ENCODE measurements around the gene DHRS3. TPM values are rescaled to one million over a fixed set of nuclear protein-coding genes. Genes with fewer than 3 reads are reported as not detected.

Gene DHRS3
- total and polyA plus RNA-seq, 10 of the 15 experiments (the other 5 are each of a cell fraction or from before 2014, with no cell fraction given), result 0.23 to 29.7 (median 1.2) TPM

- no peaks in the 10 kb centered on the region for H3K4me1 ChIP-seq (ENCODE audit: control insufficient read depth, insufficient read depth, low read length)
- TF ChIP-seq FOXK2 (IDR thresholded peaks at IDR 0.05) (no peak), JUNB (IDR thresholded peaks at IDR 0.05) (no peak), EED (IDR thresholded peaks at IDR 0.05; ENCODE audit: low read depth) (no peak), BRCA1 (IDR thresholded peaks at IDR 0.05; ENCODE audit: low read depth, low read length) (no peak), MYC (IDR thresholded peaks at IDR 0.05; ENCODE audit: insufficient read depth, insufficient read length, insufficient replicate concordance, low read length, severe bottlenecking) (no peak), SPI1 (IDR thresholded peaks at IDR 0.05; ENCODE audit: borderline replicate concordance, insufficient read depth, low read depth, low read length) (no peak), HCFC1 (IDR thresholded peaks at IDR 0.05; ENCODE audit: low read length) (no peak), POU2F2 (IDR thresholded peaks at IDR 0.05; ENCODE audit: borderline replicate concordance, low read depth, low read length) (no peak), CHD2 (IDR thresholded peaks at IDR 0.05; ENCODE audit: borderline replicate concordance, low read depth, low read length) (no peak), NR2C1 (IDR thresholded peaks at IDR 0.05) (no peak), TBL1XR1 (IDR thresholded peaks at IDR 0.05; ENCODE audit: low read depth, low read length) (no peak), MXI1 (IDR thresholded peaks at IDR 0.05; ENCODE audit: low read depth, low read length) (no peak), CREB1 (IDR thresholded peaks at IDR 0.05; ENCODE audit: low read depth) (no peak), SP1 (IDR thresholded peaks at IDR 0.05; ENCODE audit: low read depth, low read length) (no peak), SIX5 (IDR thresholded peaks at IDR 0.05; ENCODE audit: low read depth, low read length, severe bottlenecking) (no peak), ZZZ3 (IDR thresholded peaks at IDR 0.05; ENCODE audit: control insufficient read depth, insufficient read length, low read depth) (no peak), MAX (IDR thresholded peaks at IDR 0.05; ENCODE audit: low read depth, low read length) (no peak), CHD4 (IDR thresholded peaks at IDR 0.05) (no peak)
- no peak overlapping the region for H3K4me3 ChIP-seq
- DNase-seq (ENCODE audit: low read depth, low spot score) (no peak), FAIRE-seq (no peak), ATAC-seq (no peak)
- H3K9me3 ChIP-seq (replicated peaks; ENCODE audit: control insufficient read depth, insufficient read depth, low read length), result peaks cover 8% of the 10 kb centered on the region; the same call in 2 of the 3 replicates
- SMC1A ChIA-PET (ENCODE audit: uncharacterized antibody, unreplicated experiment), result no interaction called here
- in situ Hi-C loops (cut with MboI), result no loop called here
- no peak overlapping the region for H3K27ac ChIP-seq (ENCODE audit: control insufficient read depth, insufficient read depth)
- CTCF ChIA-PET, result no interaction called here
- intact Hi-C loops (cut with micrococcal nuclease; ENCODE audit: unreplicated experiment), result no loop called here
- no peaks in the 10 kb centered on the region for H3K36me3 ChIP-seq (ENCODE audit: control insufficient read depth in 2 of 2, insufficient read depth in 2 of 2, low read length in 1 of 2)
- WGBS (ENCODE audit: insufficient coverage, insufficient replicate concordance, low lambda C conversion rate, missing lambda C conversion rate), result 42% methylated on average over 8 of the region's 8 CpGs
- no peak overlapping the region for H2AFZ ChIP-seq (ENCODE audit: control insufficient read depth, low read depth, low read length)
- H4K20me1 ChIP-seq (ENCODE audit: control insufficient read depth, insufficient read depth), result no peaks in the 10 kb centered on the region
- H3K4me2 ChIP-seq (ENCODE audit: control insufficient read depth, insufficient read depth), result no peak overlapping the region
- RAD21 ChIA-PET (ENCODE audit: unreplicated experiment), result no interaction called here
- no peak overlapping the region for H3K9ac ChIP-seq (ENCODE audit: control insufficient read depth, insufficient read depth, low read length)
- POLR2A ChIA-PET, result no interaction called here
- BruUV-seq (replicated peaks), result no TSS peak
- H3K79me2 ChIP-seq (ENCODE audit: control insufficient read depth, insufficient read depth, low read length), result no peaks in the 10 kb centered on the region
- no peaks in the 10 kb centered on the region for H3K27me3 ChIP-seq (replicated peaks in 1 of 2; ENCODE audit: control insufficient read depth in 2 of 2, insufficient read depth in 2 of 2, low read length in 1 of 2)
These were observed 19.7 kb upstream of the DHRS3 start for GRCh38 chr1:12637693-12638092.
